OCI-LY3 (cell line): ENCODE measurements around the gene ELMO1.

ENCODE experiments used
- H2AFZ ChIP-seq: fragments of 200-600, 300-600 bp; shearing (Covaris generic); 2 replicates; pipeline ENCODE4 v1.6.0; 2014; ENCODE audit warnings: antibody characterized with exemption, low read depth, low read length
- H3K27ac ChIP-seq: fragments of 200-600, 300-600 bp; sonication (generic); 2 replicates; pipeline ENCODE4 v1.5.1; 2014; ENCODE audit warnings: mild to moderate bottlenecking, low read length, moderate library complexity, mixed read lengths
- H3K27me3 ChIP-seq: fragments of 200-600, 300-600 bp; sonication (generic); 2 replicates; pipeline ENCODE4 v1.6.1; 2014; ENCODE audit warnings: low read depth, low read length, mixed read lengths
- H3K36me3 ChIP-seq: fragments of 200-600, 300-600 bp; sonication (generic); replicated peaks from 2 replicates; pipeline ENCODE3; 2014; ENCODE audit warnings: low read depth, low read length, mixed read lengths
- H3K4me1 ChIP-seq: fragments of 300-600, 200-600 bp; sonication (generic); 2 replicates; pipeline ENCODE4 v1.6.1; 2014; ENCODE audit warnings: low read length, mixed read lengths
- H3K4me2 ChIP-seq: fragments of 200-600, 300-600 bp; sonication (generic); 2 replicates; pipeline ENCODE4 v1.6.1; 2014; ENCODE audit warnings: low read length, mixed read lengths
- H3K4me3 ChIP-seq: fragments of 300-600, 200-600 bp; sonication (generic); 2 replicates; pipeline ENCODE4 v1.5.1; 2014; ENCODE audit warnings: antibody characterized with exemption, mild to moderate bottlenecking, low read length, moderate library complexity
- H3K79me2 ChIP-seq: fragments of 300-600, 200-600 bp; shearing (Covaris generic); 2 replicates; pipeline ENCODE4 v1.6.1; 2014; ENCODE audit warnings: mild to moderate bottlenecking, low read length, mixed read lengths
- H3K9ac ChIP-seq: fragments of 300-600, 200-600 bp; shearing (Covaris generic); 2 replicates; pipeline ENCODE4 v1.6.0; 2014; ENCODE audit warnings: mild to moderate bottlenecking, low read length, moderate library complexity
- H3K9me3 ChIP-seq: fragments of 200-600, 300-600 bp; shearing (Covaris generic); 2 replicates; pipeline ENCODE4 v1.6.1; 2014; ENCODE audit warnings: low read length, mixed read lengths; ENCODE audit not compliant: insufficient read depth
- H4K20me1 ChIP-seq: fragments of 200-600, 300-600 bp; sonication (generic); 2 replicates; pipeline ENCODE4 v1.6.1; 2016; ENCODE audit warnings: low read length, mixed read lengths; ENCODE audit not compliant: insufficient read depth
- CTCF ChIP-seq: fragments of 200-600, 300-600 bp; sonication (generic); IDR thresholded peaks from 2 replicates; pipeline ENCODE4 v1.5.1; 2014; ENCODE audit warnings: antibody characterized with exemption, low read length, low read depth
- EZH2phosphoT487 ChIP-seq: fragments of 200-600 bp; shearing (Covaris generic); IDR thresholded peaks from 2 replicates; pipeline ENCODE4 v1.6.1; 2018; ENCODE audit warnings: antibody characterized with exemption, mixed run types, low read depth

Gene ELMO1

GRCh38 chr7:37104822-37105518 is 343.7 kb downstream of the ELMO1 start:
- H3K4me2 ChIP-seq = no peak overlapping the region
- H4K20me1 ChIP-seq = peaks cover 77% of the 10 kb centered on the region
- peaks cover 29% of the 10 kb centered on the region for H3K36me3 ChIP-seq
- H3K27me3 ChIP-seq = no peaks in the 10 kb centered on the region
- H3K9me3 ChIP-seq = no peaks in the 10 kb centered on the region
- no peak overlapping the region for H3K27ac ChIP-seq
- no peak overlapping the region for H3K4me3 ChIP-seq
- peaks cover 21% of the 10 kb centered on the region for H3K4me1 ChIP-seq
- no peak for TF ChIP-seq CTCF
- TF ChIP-seq EZH2phosphoT487 = no peak
- no peak overlapping the region for H2AFZ ChIP-seq
- H3K79me2 ChIP-seq = peaks cover 65% of the 10 kb centered on the region
- no peak overlapping the region for H3K9ac ChIP-seq

GRCh38 chr7:37102518-37103137 is 346.0 kb downstream of the ELMO1 start:
- H3K27ac ChIP-seq = no peak overlapping the region
- peaks cover 59% of the 10 kb centered on the region for H3K79me2 ChIP-seq
- peaks cover 70% of the 10 kb centered on the region for H4K20me1 ChIP-seq
- H3K27me3 ChIP-seq = no peaks in the 10 kb centered on the region
- no peaks in the 10 kb centered on the region for H3K9me3 ChIP-seq
- H3K4me2 ChIP-seq = no peak overlapping the region
- H3K9ac ChIP-seq = no peak overlapping the region
- H3K36me3 ChIP-seq = peaks cover 17% of the 10 kb centered on the region
- no peak overlapping the region for H3K4me3 ChIP-seq
- peaks cover 8% of the 10 kb centered on the region for H3K4me1 ChIP-seq
- TF ChIP-seq CTCF (no peak), EZH2phosphoT487 (no peak)
- H2AFZ ChIP-seq = no peak overlapping the region

- Histone ChIP-seq H4K20me1 (peaks cover 52% of the 10 kb centered on the region), H3K4me3 (no peak overlapping the region), H3K36me3 (peaks cover 22% of the 10 kb centered on the region), H3K79me2 (peaks cover 42% of the 10 kb centered on the region), H3K4me1 (no peaks in the 10 kb centered on the region), H2AFZ (no peak overlapping the region), H3K27ac (no peak overlapping the region), H3K27me3 (no peaks in the 10 kb centered on the region), H3K9ac (no peak overlapping the region), H3K9me3 (no peaks in the 10 kb centered on the region), H3K4me2 (no peak overlapping the region)
- TF ChIP-seq CTCF (no peak), EZH2phosphoT487 (no peak)
Measured at GRCh38 chr7:37100735-37101331, 347.8 kb downstream of the ELMO1 start.

- Histone ChIP-seq H3K4me2 (no peak overlapping the region), H3K36me3 (peaks cover 43% of the 10 kb centered on the region), H3K4me3 (no peak overlapping the region), H3K27me3 (no peaks in the 10 kb centered on the region), H3K27ac (no peak overlapping the region), H4K20me1 (peaks cover 43% of the 10 kb centered on the region), H3K9me3 (no peaks in the 10 kb centered on the region), H3K79me2 (peaks cover 31% of the 10 kb centered on the region), H2AFZ (no peak overlapping the region), H3K9ac (no peak overlapping the region), H3K4me1 (no peaks in the 10 kb centered on the region)
- no peak for TF ChIP-seq CTCF
- TF ChIP-seq EZH2phosphoT487 = no peak
Measured at GRCh38 chr7:37098762-37099161, 349.9 kb downstream of the ELMO1 start.
